Activated CD4-positive, CD25-positive, alpha-beta regulatory T cell (primary cell): ENCODE data around the gene MSI2.

Source experiments
- DNase-seq, 4 experiments: peaks; one replicate each; lab custom pipeline; 2025; lab: John Stamatoyannopoulos, UW

Gene MSI2

GRCh38 chr17:57557416-57557815 is 301.1 kb downstream of the MSI2 start:
- no peak for DNase-seq

GRCh38 chr17:57557834-57558681 is 301.7 kb downstream of the MSI2 start:
- DNase-seq, result no peak

GRCh38 chr17:57559226-57559625 is 302.9 kb downstream of the MSI2 start:
- DNase-seq, result no peak

- DNase-seq, result no peak
Measured at GRCh38 chr17:57559634-57560318, 303.5 kb downstream of the MSI2 start.

GRCh38 chr17:57560319-57560705 is 304.0 kb downstream of the MSI2 start:
- no peak for DNase-seq

GRCh38 chr17:57561072-57561861 is 304.9 kb downstream of the MSI2 start:
- DNase-seq, result no peak

- no peak for DNase-seq
Measured at GRCh38 chr17:57562184-57562698, 305.9 kb downstream of the MSI2 start.

- no peak for DNase-seq
Measured at GRCh38 chr17:57563958-57564357, 307.6 kb downstream of the MSI2 start.

- no peak for DNase-seq
Measured at GRCh38 chr17:57565176-57565575, 308.9 kb downstream of the MSI2 start.

- DNase-seq, result no peak
Measured at GRCh38 chr17:57566721-57567120, 310.4 kb downstream of the MSI2 start.

- no peak for DNase-seq
Measured at GRCh38 chr17:57567251-57567650, 310.9 kb downstream of the MSI2 start.

- no peak for DNase-seq
Measured at GRCh38 chr17:57568340-57568739, 312.0 kb downstream of the MSI2 start.

- DNase-seq, result no peak
Measured at GRCh38 chr17:57569021-57569420, 312.7 kb downstream of the MSI2 start.

GRCh38 chr17:57569853-57570252 is 313.5 kb downstream of the MSI2 start:
- DNase-seq, result no peak

- no peak for DNase-seq
Measured at GRCh38 chr17:57570724-57571344, 314.5 kb downstream of the MSI2 start.

- DNase-seq, result no peak
Measured at GRCh38 chr17:57572062-57572461, 315.7 kb downstream of the MSI2 start.

- no peak for DNase-seq
Measured at GRCh38 chr17:57572600-57572999, 316.3 kb downstream of the MSI2 start.

GRCh38 chr17:57574040-57574513 is 317.8 kb downstream of the MSI2 start:
- DNase-seq, result no peak

- no peak for DNase-seq
Measured at GRCh38 chr17:57576744-57577143, 320.4 kb downstream of the MSI2 start.

- DNase-seq, result no peak
Measured at GRCh38 chr17:57577751-57578607, 321.7 kb downstream of the MSI2 start.
